Activated CD4-positive, alpha-beta T cell treated with anti-CD3 and anti-CD28 coated beads for 36 hours (primary cell): Measurements from ENCODE around the gene XK. TPM values are rescaled to one million over a fixed set of nuclear protein-coding genes. Genes with fewer than 3 reads are reported as not detected.

Experiments
- ATAC-seq: fragments of 200-7000 bp; cut with Tn5 transposase; one replicate; pipeline ENCODE4 v1.10.0; 2021; ENCODE audit warnings: mild to moderate bottlenecking, moderate library complexity
- CTCF ChIA-PET: fragments of 350-600 bp; sonication (Branson Sonifier 250); formaldehyde crosslinking; loops from one replicate; lab custom pipeline; 2021; ENCODE audit warnings: antibody characterized with exemption; lab: Charles Lee
- POLR2A ChIA-PET: fragments of 350-600 bp; sonication (Branson Sonifier 250); formaldehyde crosslinking; loops from one replicate; lab custom pipeline; 2021; ENCODE audit warnings: antibody characterized with exemption, inconsistent platforms; lab: Charles Lee
- DNase-seq: peaks from one replicate; pipeline ENCODE4 v3.0.0-alpha.2; 2020
- H3K27ac Mint-ChIP-seq: one replicate; pipeline ENCODE4 v1.8.0; 2021; ENCODE audit warnings: mixed read lengths
- H3K27me3 Mint-ChIP-seq: one replicate; pipeline ENCODE4 v1.8.0; 2021; ENCODE audit warnings: mixed read lengths
- H3K36me3 Mint-ChIP-seq: one replicate; pipeline ENCODE4 v1.8.0; 2021; ENCODE audit warnings: low read depth, mixed read lengths
- H3K4me1 Mint-ChIP-seq: one replicate; pipeline ENCODE4 v1.8.0; 2021; ENCODE audit warnings: mixed read lengths
- H3K4me3 Mint-ChIP-seq: one replicate; pipeline ENCODE4 v1.8.0; 2021; ENCODE audit warnings: mild to moderate bottlenecking, moderate library complexity, mixed read lengths
- H3K9me3 Mint-ChIP-seq: one replicate; pipeline ENCODE4 v1.8.0; 2021; ENCODE audit warnings: low read depth, mixed read lengths
- intact Hi-C, 2 experiments: fragments of 100-400 bp; cut with DNase I in 1 of 2; cut with micrococcal nuclease in 1 of 2; formaldehyde crosslinking; loops; one replicate each; pipeline versions ENCODE4 v1.14.2 to v1.15.1; 2022 to 2024; cut with DNase I, micrococcal nuclease
- total RNA-seq, 2 experiments: library from RNA; stranded (reverse); gene quantifications; one replicate each; pipeline ENCODE4 v1.2.3, GENCODE V29; 2021

The XK gene
- total RNA-seq, 2 experiments from 2014 or later: 0.07 TPM; not detected in 1

DNA sequence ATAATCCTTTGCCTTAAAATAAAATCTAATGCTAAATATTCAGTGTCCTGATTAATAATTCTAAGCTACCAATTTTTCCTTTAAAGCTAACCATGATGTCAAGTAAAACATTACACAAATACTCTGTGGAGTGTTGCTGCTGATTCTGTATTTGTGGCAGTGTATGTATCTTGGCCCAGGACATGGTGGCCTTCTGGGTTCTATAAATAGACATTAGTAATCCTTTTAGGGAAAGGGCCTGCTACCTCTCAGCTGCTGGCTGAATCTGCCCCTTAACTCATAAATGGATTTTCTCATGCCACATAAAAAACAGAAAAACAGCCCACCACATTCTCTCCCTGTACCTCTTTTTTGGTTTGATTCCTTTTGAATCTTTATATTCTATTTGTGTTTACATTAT is 1.2 kb upstream of the XK start:
- H3K4me3 Mint-ChIP-seq: no peak overlapping the region
- intact Hi-C loops: loop anchor here in 1 of 2 experiments (10.0 kb wide), 1 partner anchor 150 kb away; no protein-coding TSS in a partner anchor
- POLR2A ChIA-PET: no interaction called here
- DNase-seq: no peak
- no peaks in the 10 kb centered on the region for H3K4me1 Mint-ChIP-seq
- no peak overlapping the region for H3K27ac Mint-ChIP-seq
- CTCF ChIA-PET: no interaction called here
- no peaks in the 10 kb centered on the region for H3K9me3 Mint-ChIP-seq
- no peaks in the 10 kb centered on the region for H3K36me3 Mint-ChIP-seq
- ATAC-seq: no peak
- no peaks in the 10 kb centered on the region for H3K27me3 Mint-ChIP-seq

DNA sequence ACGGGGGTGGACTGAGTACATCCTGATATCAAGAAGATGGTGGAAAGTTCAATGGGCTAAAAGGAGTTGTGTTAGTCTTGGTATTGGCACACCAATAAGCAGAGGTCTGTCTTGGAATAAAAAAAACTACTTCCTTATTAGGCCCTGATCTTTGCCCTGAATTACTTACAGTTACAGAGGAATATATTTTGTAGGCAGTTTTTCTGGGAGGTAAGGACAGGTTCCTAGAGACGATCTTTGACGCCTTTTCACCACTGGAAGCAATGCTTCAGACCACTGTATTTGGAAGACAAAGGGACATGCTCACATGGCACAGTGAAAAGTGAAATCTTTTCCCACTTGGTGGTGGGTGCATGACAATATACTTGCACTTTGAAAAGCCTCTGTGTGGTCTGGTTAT is 618 bp upstream of the XK start:
- intact Hi-C loops: loop anchor here in 1 of 2 experiments (10.0 kb wide), 1 partner anchor 150 kb away; no protein-coding TSS in a partner anchor
- H3K4me3 Mint-ChIP-seq: peak overlapping the region; percentile 30
- no peaks in the 10 kb centered on the region for H3K9me3 Mint-ChIP-seq
- H3K4me1 Mint-ChIP-seq: no peaks in the 10 kb centered on the region
- H3K27ac Mint-ChIP-seq: no peak overlapping the region
- POLR2A ChIA-PET: no interaction called here
- DNase-seq: no peak
- CTCF ChIA-PET: no interaction called here
- no peaks in the 10 kb centered on the region for H3K27me3 Mint-ChIP-seq
- H3K36me3 Mint-ChIP-seq: no peaks in the 10 kb centered on the region
- ATAC-seq: no peak

DNA sequence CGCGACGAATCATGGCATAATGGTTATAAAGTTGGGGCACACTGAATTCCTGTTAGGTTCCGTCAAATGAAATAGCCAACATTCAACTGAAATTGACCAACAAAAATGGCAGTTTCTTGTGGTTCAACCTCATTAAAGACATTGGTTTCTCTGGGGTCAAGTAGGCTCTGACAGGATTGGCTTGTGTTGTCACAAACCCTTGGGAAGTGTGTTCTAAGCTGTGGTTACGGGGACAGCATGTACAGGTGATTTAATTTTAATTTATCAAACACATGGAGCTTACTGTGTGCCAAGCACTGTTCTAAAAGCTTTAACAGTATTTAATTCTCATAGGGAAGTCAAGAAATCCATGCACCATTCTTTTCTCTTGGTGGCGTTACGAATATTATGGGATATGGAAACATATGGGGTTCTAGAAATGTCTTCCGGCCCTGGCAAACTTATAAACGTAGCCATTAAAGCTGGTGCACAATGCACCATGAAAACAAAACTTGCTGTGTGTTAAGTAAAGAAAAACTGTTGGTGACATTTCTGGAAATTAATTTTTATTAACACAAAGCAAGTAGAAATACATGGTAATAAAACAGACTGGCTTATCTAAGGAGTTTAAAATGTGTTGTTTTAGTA is 891 bp downstream of the XK start:
- H3K9me3 Mint-ChIP-seq: no peaks in the 10 kb centered on the region
- H3K27ac Mint-ChIP-seq: no peak overlapping the region
- no peaks in the 10 kb centered on the region for H3K4me1 Mint-ChIP-seq
- POLR2A ChIA-PET: no interaction called here
- peak overlapping the region; percentile 46 for H3K4me3 Mint-ChIP-seq
- CTCF ChIA-PET: no interaction called here
- H3K36me3 Mint-ChIP-seq: no peaks in the 10 kb centered on the region
- ATAC-seq (no peak), DNase-seq (no peak)
- intact Hi-C loops: loop anchor here in 1 of 2 experiments (10.0 kb wide), 1 partner anchor 148 kb away; no protein-coding TSS in a partner anchor
- H3K27me3 Mint-ChIP-seq: no peaks in the 10 kb centered on the region

DNA sequence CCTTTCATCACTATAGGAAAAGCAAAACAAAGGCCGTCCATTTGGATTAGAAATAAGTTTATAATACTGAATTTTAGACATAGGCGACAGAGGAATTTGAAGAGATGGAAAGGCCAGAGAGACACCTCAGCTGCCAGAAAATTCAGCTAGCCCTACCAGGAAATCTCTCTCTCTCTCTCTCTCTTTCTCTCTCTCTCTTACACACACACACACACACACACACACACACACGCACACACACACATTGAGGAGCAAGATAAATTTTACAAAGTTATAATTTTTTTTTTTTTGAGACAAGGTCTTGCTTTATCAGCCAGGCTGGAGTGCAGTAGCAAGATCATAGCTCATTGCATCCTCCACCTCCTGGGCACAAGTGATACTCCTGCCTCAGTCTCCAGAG is 1.4 kb downstream of the XK start:
- ChIA-PET POLR2A (no interaction called here), CTCF (no interaction called here)
- intact Hi-C loops: loop anchor here in 1 of 2 experiments (10.0 kb wide), 1 partner anchor 148 kb away; no protein-coding TSS in a partner anchor
- no peak overlapping the region for H3K27ac Mint-ChIP-seq
- H3K36me3 Mint-ChIP-seq: no peaks in the 10 kb centered on the region
- no peak for ATAC-seq
- no peaks in the 10 kb centered on the region for H3K9me3 Mint-ChIP-seq
- H3K4me1 Mint-ChIP-seq: no peaks in the 10 kb centered on the region
- no peak for DNase-seq
- no peaks in the 10 kb centered on the region for H3K27me3 Mint-ChIP-seq
- no peak overlapping the region for H3K4me3 Mint-ChIP-seq

DNA sequence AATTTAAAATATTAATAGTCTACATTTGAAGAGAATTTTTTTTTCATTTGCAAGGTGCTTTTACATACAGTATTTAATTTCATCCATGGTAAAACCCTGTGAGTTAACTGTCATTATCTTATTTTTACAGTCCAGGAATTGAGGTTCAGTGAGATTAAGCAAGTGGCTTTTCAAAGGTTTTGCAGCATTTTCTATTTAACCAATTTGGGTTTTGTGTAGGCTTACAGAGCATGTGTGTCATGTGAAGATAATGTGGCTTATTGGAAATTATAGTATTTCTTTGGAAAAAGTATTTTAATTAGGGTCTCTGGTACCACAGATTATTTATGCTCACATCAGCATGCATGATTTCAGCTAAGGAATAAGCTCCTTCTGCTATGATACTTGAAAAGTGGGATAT is 4.5 kb downstream of the XK start:
- Mint-ChIP-seq H3K27ac (no peak overlapping the region), H3K4me1 (no peaks in the 10 kb centered on the region), H3K9me3 (no peaks in the 10 kb centered on the region), H3K4me3 (no peak overlapping the region), H3K27me3 (peaks cover 1% of the 10 kb centered on the region), H3K36me3 (peaks cover 2% of the 10 kb centered on the region)
- intact Hi-C loops: no loop called here
- no peak for DNase-seq
- CTCF ChIA-PET: no interaction called here
- POLR2A ChIA-PET: no interaction called here
- ATAC-seq: no peak

DNA sequence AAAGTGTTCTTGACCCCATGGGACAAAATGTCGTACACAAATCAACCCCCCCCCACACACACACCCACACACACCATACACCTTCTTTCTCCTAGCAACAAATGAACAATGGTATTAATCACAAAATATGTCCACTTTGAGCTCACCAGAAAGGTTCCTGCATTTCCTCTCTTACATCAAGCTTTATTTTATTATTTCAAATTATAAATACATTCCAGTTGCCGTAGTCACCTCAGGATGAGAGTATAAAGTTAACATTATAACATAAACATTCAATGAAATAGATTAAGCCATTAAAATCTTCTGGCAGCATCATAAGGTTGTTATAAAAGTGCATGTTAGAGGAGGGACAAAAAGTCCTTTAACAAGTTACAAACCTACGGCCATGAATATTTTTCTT is 7.3 kb downstream of the XK start:
- Mint-ChIP-seq H3K4me1 (no peaks in the 10 kb centered on the region), H3K9me3 (no peaks in the 10 kb centered on the region), H3K27ac (no peak overlapping the region), H3K36me3 (peaks cover 2% of the 10 kb centered on the region), H3K4me3 (no peak overlapping the region), H3K27me3 (peaks cover 1% of the 10 kb centered on the region)
- ChIA-PET POLR2A (no interaction called here), CTCF (no interaction called here)
- DNase-seq (no peak), ATAC-seq (no peak)
- intact Hi-C loops: no loop called here

DNA sequence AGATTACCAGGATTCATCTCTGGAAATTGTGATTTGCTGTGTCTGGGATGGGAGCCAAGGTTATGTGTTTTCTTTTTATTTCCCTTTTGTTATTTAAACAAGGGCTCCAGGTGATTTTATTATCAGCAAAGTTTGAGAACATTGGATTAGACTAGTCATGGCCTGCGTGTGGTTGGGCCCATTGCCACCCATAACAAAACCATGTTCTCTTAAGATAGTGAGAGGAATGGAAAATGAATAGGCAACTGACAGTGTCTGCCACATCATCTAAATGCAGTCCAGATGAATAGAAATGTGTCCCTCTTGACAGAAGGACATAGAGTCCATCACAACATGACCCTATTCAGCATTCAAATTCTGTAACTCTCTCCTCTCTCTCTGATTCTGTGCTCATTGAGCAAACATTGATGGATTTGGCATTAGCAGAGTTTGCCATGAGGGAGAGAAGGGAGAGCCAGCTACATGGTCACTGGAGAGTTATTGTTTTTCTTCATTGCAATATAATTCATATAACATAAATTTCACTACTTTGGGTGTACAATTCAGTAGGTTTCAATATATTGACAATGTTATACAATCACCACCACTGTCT is 11.7 kb downstream of the XK start:
- H3K4me1 Mint-ChIP-seq: no peaks in the 10 kb centered on the region
- peaks cover 1% of the 10 kb centered on the region for H3K27me3 Mint-ChIP-seq
- H3K36me3 Mint-ChIP-seq: peaks cover 2% of the 10 kb centered on the region
- DNase-seq: no peak
- H3K4me3 Mint-ChIP-seq: no peak overlapping the region
- H3K9me3 Mint-ChIP-seq: no peaks in the 10 kb centered on the region
- ChIA-PET CTCF (no interaction called here), POLR2A (no interaction called here)
- H3K27ac Mint-ChIP-seq: no peak overlapping the region
- intact Hi-C loops: no loop called here
- no peak for ATAC-seq

DNA sequence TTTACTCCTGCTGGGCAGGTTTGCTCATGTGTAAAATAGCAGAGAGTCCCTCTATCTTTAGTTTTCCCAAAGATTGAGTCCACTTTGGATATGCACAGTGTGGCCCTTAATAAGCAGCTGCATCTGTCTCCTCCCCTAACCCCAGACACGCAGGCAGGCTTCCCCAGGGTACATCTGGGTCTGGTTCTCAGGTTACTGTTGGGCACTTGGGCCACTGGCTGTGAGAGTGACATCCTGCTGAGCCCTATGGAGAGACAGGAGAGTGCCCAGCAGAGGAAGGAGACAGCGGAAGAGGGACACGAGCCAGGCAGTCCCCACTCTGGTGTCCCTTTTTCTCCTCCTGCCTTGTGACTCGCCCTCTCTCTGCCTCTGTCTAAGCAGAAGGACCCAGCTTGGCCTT is 16.0 kb downstream of the XK start:
- Mint-ChIP-seq H3K4me3 (no peak overlapping the region), H3K4me1 (no peaks in the 10 kb centered on the region), H3K27me3 (no peaks in the 10 kb centered on the region), H3K36me3 (no peaks in the 10 kb centered on the region), H3K9me3 (no peaks in the 10 kb centered on the region), H3K27ac (no peak overlapping the region)
- CTCF ChIA-PET: no interaction called here
- intact Hi-C loops: no loop called here
- POLR2A ChIA-PET: no interaction called here
- DNase-seq (no peak), ATAC-seq (no peak)

DNA sequence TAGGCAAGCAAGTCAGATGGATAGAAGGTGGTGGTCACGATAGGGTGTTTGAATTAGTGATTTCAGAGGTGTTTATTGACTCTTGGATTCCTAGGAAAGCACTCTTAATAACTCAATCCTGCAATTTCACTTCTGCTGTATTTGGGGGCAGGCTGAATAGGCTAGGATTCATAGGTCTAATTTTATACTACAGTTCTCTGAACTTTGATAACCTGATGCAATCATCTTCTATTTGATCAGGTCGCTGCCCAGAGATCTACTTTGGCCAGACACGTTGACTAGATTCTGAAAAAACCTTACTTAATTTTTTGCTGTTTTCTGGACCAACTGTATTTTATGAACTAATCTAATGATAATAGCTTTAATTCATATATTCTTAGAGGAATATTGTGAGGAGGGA is 26.4 kb downstream of the XK start:
- H3K4me1 Mint-ChIP-seq: peaks cover 4% of the 10 kb centered on the region
- intact Hi-C loops: no loop called here
- ChIA-PET POLR2A (no interaction called here), CTCF (interaction anchor here (0.6 to 0.7 kb wide), 2 partner anchors 43 to 220 kb away, joined by 3 to 5 read pairs; no protein-coding TSS in a partner anchor)
- H3K9me3 Mint-ChIP-seq: no peaks in the 10 kb centered on the region
- H3K4me3 Mint-ChIP-seq: no peak overlapping the region
- H3K36me3 Mint-ChIP-seq: no peaks in the 10 kb centered on the region
- no peaks in the 10 kb centered on the region for H3K27me3 Mint-ChIP-seq
- H3K27ac Mint-ChIP-seq: no peak overlapping the region
- ATAC-seq (no peak), DNase-seq (no peak)

DNA sequence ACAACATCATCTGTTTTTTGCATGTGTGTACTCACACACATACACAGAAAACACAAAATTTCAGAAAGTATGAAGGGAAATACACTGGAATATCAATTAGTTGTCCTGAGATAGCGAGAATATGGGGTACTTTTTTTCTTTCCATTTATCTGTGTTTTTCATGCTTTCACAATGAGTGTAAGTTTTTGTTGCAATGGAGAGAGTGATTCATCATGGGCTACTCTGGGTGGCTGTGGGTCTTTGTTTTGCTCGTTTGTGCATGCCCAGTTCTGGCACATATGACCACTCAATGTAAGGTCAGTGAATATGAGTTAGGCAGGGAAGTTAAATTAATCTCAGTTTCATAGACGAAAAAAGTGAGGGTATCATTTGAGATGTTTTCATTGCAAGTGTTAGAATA is 26.9 kb downstream of the XK start:
- H3K9me3 Mint-ChIP-seq: no peaks in the 10 kb centered on the region
- ChIA-PET CTCF (interaction anchor here (0.6 kb wide), 1 partner anchor 43 kb away, joined by 5 read pairs; no protein-coding TSS in a partner anchor), POLR2A (no interaction called here)
- intact Hi-C loops: no loop called here
- no peak for DNase-seq
- H3K4me3 Mint-ChIP-seq: no peak overlapping the region
- H3K4me1 Mint-ChIP-seq: peaks cover 4% of the 10 kb centered on the region
- ATAC-seq: no peak
- H3K36me3 Mint-ChIP-seq: no peaks in the 10 kb centered on the region
- no peaks in the 10 kb centered on the region for H3K27me3 Mint-ChIP-seq
- H3K27ac Mint-ChIP-seq: no peak overlapping the region

DNA sequence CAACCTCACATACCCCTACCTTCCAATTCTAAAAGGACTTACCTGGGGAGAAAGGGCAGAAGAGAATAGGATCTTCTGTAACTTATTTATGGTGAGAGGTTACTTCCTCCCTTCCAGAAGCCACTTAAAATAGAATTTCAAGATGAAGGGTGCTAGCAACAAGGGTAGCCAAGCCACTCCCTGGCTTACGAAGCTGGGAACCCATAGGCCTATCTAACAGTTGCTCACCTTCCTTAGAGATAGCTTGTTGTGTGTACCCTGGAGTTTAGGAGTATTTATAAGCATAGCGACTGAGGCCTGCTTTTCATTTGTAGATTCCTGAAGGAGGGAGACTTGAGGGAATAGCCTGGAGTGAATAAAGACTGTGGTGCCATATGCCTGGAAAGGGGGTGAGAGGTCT is 28.9 kb downstream of the XK start:
- ATAC-seq (no peak), DNase-seq (no peak)
- intact Hi-C loops: no loop called here
- no peak overlapping the region for H3K27ac Mint-ChIP-seq
- no peak overlapping the region for H3K4me3 Mint-ChIP-seq
- H3K4me1 Mint-ChIP-seq: peaks cover 4% of the 10 kb centered on the region
- no peaks in the 10 kb centered on the region for H3K27me3 Mint-ChIP-seq
- H3K9me3 Mint-ChIP-seq: peaks cover 5% of the 10 kb centered on the region
- CTCF ChIA-PET: no interaction called here
- H3K36me3 Mint-ChIP-seq: no peaks in the 10 kb centered on the region
- POLR2A ChIA-PET: no interaction called here

DNA sequence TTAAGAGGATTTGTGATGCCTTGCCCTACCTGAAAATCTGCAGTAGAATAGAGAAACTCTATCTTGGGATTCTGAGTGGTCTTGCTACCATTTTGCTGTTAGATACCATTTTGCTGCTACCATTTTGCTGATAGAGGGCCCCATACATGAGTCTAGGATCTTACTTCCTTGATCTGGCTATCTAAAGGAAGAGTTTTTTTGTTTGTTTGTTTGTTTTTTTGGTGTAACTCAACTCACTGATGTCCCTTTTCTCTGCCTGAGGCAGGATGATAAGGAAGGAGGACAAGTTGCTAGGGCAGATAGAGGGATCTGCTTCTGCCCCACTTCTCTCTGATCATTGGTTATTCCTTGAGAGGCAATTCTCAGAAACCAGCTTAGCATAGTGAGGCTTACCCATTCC is 31.0 kb downstream of the XK start:
- H3K36me3 Mint-ChIP-seq: no peaks in the 10 kb centered on the region
- DNase-seq (no peak), ATAC-seq (no peak)
- intact Hi-C loops: no loop called here
- H3K4me1 Mint-ChIP-seq: peaks cover 4% of the 10 kb centered on the region
- no peak overlapping the region for H3K4me3 Mint-ChIP-seq
- H3K27me3 Mint-ChIP-seq: no peaks in the 10 kb centered on the region
- CTCF ChIA-PET: no interaction called here
- POLR2A ChIA-PET: no interaction called here
- H3K9me3 Mint-ChIP-seq: peaks cover 5% of the 10 kb centered on the region
- H3K27ac Mint-ChIP-seq: no peak overlapping the region
